Ovary (tissue), 9 donors: Measurements from ENCODE around the gene DYNC1H1. TPM values are rescaled to one million over a fixed set of nuclear protein-coding genes. Genes with fewer than 3 reads are reported as not detected.
A peak's percentile ranks its signal among the peaks of the same experiment; 100 is the strongest.

Experiments
- DNase-seq, 5 donors: peaks; one replicate each; pipeline ENCODE4 v3.0.0-alpha.2; 2019 to 2020
- H3K27ac ChIP-seq, 2 donors: fragments of 200-600 bp; one replicate each; pipeline versions ENCODE4 v1.5.1 to v1.8.0; 2019 to 2022
- H3K27me3 ChIP-seq: fragments of 200-600 bp; one replicate; pipeline ENCODE4 v1.8.0; 2022
- H3K36me3 ChIP-seq: fragments of 200-600 bp; sonication (generic); one replicate; pipeline ENCODE4 v1.5.1; 2019
- H3K4me1 ChIP-seq: one replicate; pipeline ENCODE4 v1.8.1; 2013; ENCODE audit warnings: mild to moderate bottlenecking, moderate library complexity; ENCODE audit not compliant: insufficient read depth
- H3K4me3 ChIP-seq: fragments of 200-600 bp; sonication (generic); one replicate; pipeline ENCODE4 v1.5.1; 2017
- H3K9me3 ChIP-seq, 2 donors: fragments of 200-600 bp in 1 of 2; sonication (generic) in 1 of 2; one replicate each; pipeline versions ENCODE4 v1.5.1 to v1.8.1; 2013 to 2019; ENCODE audit warnings: mild to moderate bottlenecking in 1 of 2, moderate library complexity in 1 of 2
- EP300 ChIP-seq: sonication (generic); formaldehyde crosslinking; IDR thresholded peaks from one replicate; pipeline ENCODE4 v1.6.1; 2017; ENCODE audit warnings: antibody characterized with exemption
- POLR2A ChIP-seq: fragments of 450-650 bp; IDR thresholded peaks from one replicate; pipeline ENCODE4 v1.6.1; 2017; ENCODE audit warnings: antibody characterized with exemption, mild to moderate bottlenecking, moderate library complexity
- WGBS, 3 donors: extraction: QIAGEN DNeasy Blood & Tissue Kit in 1 of 3; methylation state at CpG; one replicate each; pipeline versions ENCODE4 v1.1.5 to v1.1.7; 2013 to 2017; 5-methylcytosine and 5-hydroxymethylcytosine counted together
- intact Hi-C, 4 donors: fragments of 100-400 bp; cut with DNase I; formaldehyde crosslinking; loops; one replicate each; pipeline versions ENCODE4 v1.11.0 to v1.15.1; 2022 to 2023
- polyA plus RNA-seq, 2 donors: library from polyadenylated mRNA; stranded (reverse); fragments of 200-250 nt in 1 of 2; fragments of 350-450 nt in 1 of 2; fragmentation: Illumina TruSeq in 1 of 2; extraction: RNeasy Lipid Tissue Mini Kit (QIAGEN cat#74804) in 1 of 2; gene quantifications; one replicate each; pipeline ENCODE4 v1.2.3, GENCODE V29; 2013 to 2014
- total RNA-seq, 7 donors: library from RNA; depleted of rRNA in 2 of 7; stranded (reverse); fragments of >200 nt in 2 of 7; fragmentation: NEBNext Ultra II Directional in 3 of 7; extraction: Animal tissue kit (Norgen Biotek cat#: 25700) in 3 of 7; gene quantifications; one replicate each; pipeline versions ENCODE4 v1.1.0 to v1.2.4, GENCODE V29; 2016 to 2023
- TF ChIP-seq, protein P1 (sequence below), 3 donors: fragments of 450-650 bp in 2 of 3; fragments of 200-600 bp in 1 of 3; IDR thresholded peaks; one replicate each; pipeline versions ENCODE4 v1.5.1 to v1.8.0; 2016 to 2022; ENCODE audit warnings: antibody characterized with exemption in 3 of 3, mild to moderate bottlenecking in 1 of 3
- donor health status: DM: no; HTN: no; CAD: no; lungs with moderate emphysema.
- donor health status: DM: no; HTN: no; CAD: no.
- donor health status: Bipolar disorder and iron deficiency.
- donor health status: DM: yes; HTN: yes; CAD: no.
- donor health status: DM: no; HTN: no; CAD: no.
- donor health status: DM: yes; HTN: yes; CAD: no.

Gene DYNC1H1
- total and polyA plus RNA-seq, 9 donors, result 130 to 373 (median 246) TPM

DNA sequence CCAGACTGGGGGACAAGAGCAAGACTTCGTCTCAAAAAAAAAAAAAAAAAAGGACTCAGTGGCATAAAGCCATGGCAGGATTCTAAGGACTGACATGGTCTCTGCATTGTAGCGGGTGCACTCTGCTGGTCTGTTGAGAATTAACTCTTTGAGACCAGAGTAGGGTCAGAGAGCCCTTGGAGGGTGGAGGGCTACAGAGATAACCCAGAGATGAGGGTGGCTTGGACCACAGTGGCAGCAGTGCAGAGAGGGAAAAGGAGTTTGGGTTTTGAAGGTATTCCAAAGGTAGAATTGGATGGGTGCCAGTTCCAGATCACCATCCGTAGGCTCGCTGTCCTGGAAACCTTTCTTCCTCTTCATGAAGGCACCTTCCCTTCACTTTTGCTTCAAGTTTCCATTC is 14.3 kb upstream of the DYNC1H1 start:
- 47 to 55% (median 49%) methylated on average over 4 of the region's 4 CpGs for WGBS, 3 donors
- Histone ChIP-seq H3K27me3 (no peaks in the 10 kb centered on the region), H3K27ac (no peak overlapping the region), H3K36me3 (no peaks in the 10 kb centered on the region), H3K9me3 (no peaks in the 10 kb centered on the region), H3K4me1 (peaks cover 4% of the 10 kb centered on the region), H3K4me3 (no peak overlapping the region)
- TF ChIP-seq EP300 (no peak), POLR2A (no peak)
- TF ChIP-seq, protein P1, sequence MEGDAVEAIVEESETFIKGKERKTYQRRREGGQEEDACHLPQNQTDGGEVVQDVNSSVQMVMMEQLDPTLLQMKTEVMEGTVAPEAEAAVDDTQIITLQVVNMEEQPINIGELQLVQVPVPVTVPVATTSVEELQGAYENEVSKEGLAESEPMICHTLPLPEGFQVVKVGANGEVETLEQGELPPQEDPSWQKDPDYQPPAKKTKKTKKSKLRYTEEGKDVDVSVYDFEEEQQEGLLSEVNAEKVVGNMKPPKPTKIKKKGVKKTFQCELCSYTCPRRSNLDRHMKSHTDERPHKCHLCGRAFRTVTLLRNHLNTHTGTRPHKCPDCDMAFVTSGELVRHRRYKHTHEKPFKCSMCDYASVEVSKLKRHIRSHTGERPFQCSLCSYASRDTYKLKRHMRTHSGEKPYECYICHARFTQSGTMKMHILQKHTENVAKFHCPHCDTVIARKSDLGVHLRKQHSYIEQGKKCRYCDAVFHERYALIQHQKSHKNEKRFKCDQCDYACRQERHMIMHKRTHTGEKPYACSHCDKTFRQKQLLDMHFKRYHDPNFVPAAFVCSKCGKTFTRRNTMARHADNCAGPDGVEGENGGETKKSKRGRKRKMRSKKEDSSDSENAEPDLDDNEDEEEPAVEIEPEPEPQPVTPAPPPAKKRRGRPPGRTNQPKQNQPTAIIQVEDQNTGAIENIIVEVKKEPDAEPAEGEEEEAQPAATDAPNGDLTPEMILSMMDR (IDR thresholded peaks at IDR 0.05), result no peak
- intact Hi-C loops, result no loop called here
- DNase-seq, result peak in 2 of 5 donors; percentile 22

DNA sequence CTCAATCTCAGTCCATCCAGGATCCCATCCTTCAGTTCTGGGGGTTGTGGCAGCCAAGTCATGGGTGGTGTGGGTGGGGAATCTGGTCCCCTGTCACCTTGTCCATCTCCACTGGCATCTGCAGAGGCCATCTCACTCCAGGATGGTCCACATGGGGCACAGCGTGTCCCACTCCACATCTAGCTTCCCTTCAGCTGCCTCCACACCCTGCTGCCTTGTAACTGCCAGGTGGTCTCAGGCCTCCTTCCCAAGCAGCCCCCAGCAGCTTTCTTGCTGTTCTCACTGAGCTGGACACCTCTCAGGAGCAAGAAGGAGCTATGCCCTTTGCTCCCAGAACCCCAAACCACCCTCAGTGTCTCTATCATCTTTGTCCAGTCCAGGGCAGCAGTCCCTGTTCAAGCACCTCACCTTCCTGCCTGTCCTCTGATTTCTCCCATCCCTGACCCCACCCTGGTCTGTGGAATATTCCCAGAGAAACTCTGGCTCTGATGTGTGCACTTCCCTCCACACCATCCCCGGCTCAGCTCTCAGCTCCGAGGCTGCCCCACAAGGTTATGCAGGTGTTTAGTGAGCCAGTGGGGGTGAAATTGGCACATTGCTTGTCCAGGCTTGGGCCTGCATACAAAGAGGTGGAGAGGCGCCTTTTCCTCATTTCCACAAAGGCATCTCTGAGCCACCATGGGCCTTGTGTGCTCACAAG is 13.7 kb upstream of the DYNC1H1 start:
- Histone ChIP-seq H3K4me1 (peaks cover 4% of the 10 kb centered on the region), H3K27ac (no peak overlapping the region), H3K27me3 (no peaks in the 10 kb centered on the region), H3K9me3 (no peaks in the 10 kb centered on the region), H3K4me3 (no peak overlapping the region), H3K36me3 (no peaks in the 10 kb centered on the region)
- intact Hi-C loops, result no loop called here
- TF ChIP-seq POLR2A, result no peak
- TF ChIP-seq, protein P1 (IDR thresholded peaks at IDR 0.05), result no peak
- TF ChIP-seq EP300, result no peak
- peak in 1 of 5 donors; percentile 31 for DNase-seq
- 65 to 70% (median 66%) methylated on average over 4 of the region's 4 CpGs for WGBS, 3 donors

DNA sequence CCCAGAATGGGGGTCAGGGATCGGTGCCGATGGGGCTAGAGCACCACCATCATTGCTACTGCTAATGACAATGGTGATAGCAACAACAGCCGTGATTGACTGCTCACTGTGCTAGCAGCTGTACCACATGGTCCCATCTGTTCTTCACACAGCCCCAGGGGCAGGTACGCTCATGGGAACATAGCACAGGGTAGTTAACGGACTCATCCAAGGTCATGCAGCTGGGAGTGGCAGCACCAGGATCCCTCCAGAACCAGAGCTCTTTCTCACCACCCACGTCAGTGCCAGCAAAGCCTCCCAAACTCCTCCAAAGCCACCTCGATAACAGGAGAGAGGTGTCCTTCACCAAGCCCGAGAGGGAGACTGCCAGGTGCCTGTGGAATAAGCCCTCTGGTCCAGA is 11.2 kb upstream of the DYNC1H1 start:
- Histone ChIP-seq H3K27me3 (no peaks in the 10 kb centered on the region), H3K36me3 (no peaks in the 10 kb centered on the region), H3K27ac (no peak overlapping the region), H3K4me3 (no peak overlapping the region), H3K9me3 (no peaks in the 10 kb centered on the region), H3K4me1 (peaks cover 2% of the 10 kb centered on the region)
- DNase-seq, result peak in 2 of 5 donors; percentile 10 to 16
- intact Hi-C loops, result no loop called here
- 57 to 65% (median 60%) methylated on average over 8 of the region's 8 CpGs for WGBS, 3 donors
- TF ChIP-seq POLR2A (no peak), EP300 (no peak)
- TF ChIP-seq, protein P1 (IDR thresholded peaks at IDR 0.05), result no peak

DNA sequence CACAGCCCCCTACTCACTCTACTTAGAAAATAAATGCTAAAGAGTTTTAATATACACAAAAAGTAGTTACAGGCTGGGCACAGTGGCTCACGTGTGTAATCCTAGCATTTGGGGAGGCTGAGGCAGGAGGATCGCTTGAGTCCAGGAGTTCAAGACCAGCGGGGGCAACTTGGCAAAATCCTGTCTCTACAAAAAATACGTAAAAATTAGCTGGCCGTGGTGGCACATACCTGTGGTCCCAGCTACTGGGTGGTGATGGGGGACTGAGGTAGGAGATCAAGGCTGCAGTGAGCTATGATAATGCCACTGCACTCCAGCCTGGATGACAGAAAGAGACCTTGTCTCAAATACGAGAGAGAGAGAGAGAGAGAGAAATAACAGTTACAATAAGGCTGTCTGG is 9.9 kb upstream of the DYNC1H1 start:
- intact Hi-C loops, result no loop called here
- peak in 1 of 5 donors; percentile 1 for DNase-seq
- TF ChIP-seq, protein P1 (IDR thresholded peaks at IDR 0.05), result no peak
- TF ChIP-seq POLR2A (no peak), EP300 (no peak)
- 78 to 90% (median 84%) methylated on average over 6 of the region's 6 CpGs for WGBS, 3 donors
- no peak overlapping the region for H3K4me3 ChIP-seq
- H3K9me3 ChIP-seq, result no peaks in the 10 kb centered on the region
- H3K27me3 ChIP-seq, result no peaks in the 10 kb centered on the region
- H3K4me1 ChIP-seq, result no peaks in the 10 kb centered on the region
- no peak overlapping the region for H3K27ac ChIP-seq
- H3K36me3 ChIP-seq, result no peaks in the 10 kb centered on the region
